ENCODE results near the gene INVS.

Gene INVS

GRCh38 chr9:100117316-100117715 is 18.3 kb downstream of the INVS start (continued):
- TF ChIP-seq TSHZ2 (CRISPR knock-in tag; IDR thresholded peaks at IDR 0.05) (no peak), SNAI2 (CRISPR knock-in tag; IDR thresholded peaks at IDR 0.05) (no peak), ARNTL (CRISPR knock-in tag; IDR thresholded peaks at IDR 0.05; ENCODE audit: borderline replicate concordance, low read depth) (no peak), TCF4 (CRISPR knock-in tag; IDR thresholded peaks at IDR 0.05; ENCODE audit: borderline replicate concordance) (no peak), ESRRG (CRISPR knock-in tag; IDR thresholded peaks at IDR 0.05) (no peak)

DNA sequence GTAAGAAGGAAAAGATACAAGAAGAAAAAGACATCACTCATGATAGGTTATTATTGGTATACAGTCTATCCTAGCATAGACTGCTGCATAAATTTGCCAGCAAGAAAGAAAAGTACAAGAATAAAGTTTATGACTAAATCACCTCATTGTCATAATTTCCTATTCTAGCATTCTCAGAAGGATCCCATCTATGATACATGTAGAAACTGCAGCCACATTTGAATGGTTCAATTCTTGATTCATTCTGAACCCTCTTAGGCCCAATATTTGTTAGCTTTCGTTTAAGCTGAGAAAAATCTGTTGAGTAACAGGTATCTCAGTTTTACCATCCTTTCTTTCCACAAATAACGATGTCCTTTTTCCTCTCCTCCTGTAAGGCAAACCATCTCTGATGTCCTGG is 21.2 kb downstream of the INVS start:
- no peak for TF ChIP-seq ZNF565 (CRISPR knock-in tag; conservative IDR thresholded peaks at IDR 0.05; ENCODE audit: low read depth)
- TF ChIP-seq BACH2 (CRISPR knock-in tag; IDR thresholded peaks at IDR 0.05; ENCODE audit: borderline replicate concordance), result no peak
- TF ChIP-seq RARB (CRISPR knock-in tag; IDR thresholded peaks at IDR 0.05), result no peak
- no peak for TF ChIP-seq ZNF70 (CRISPR knock-in tag; IDR thresholded peaks at IDR 0.05)
- TF ChIP-seq CREB5 (CRISPR knock-in tag; IDR thresholded peaks at IDR 0.05; ENCODE audit: low read depth), result no peak
- TF ChIP-seq CSRNP3 (CRISPR knock-in tag; IDR thresholded peaks at IDR 0.05), result no peak
- TF ChIP-seq, protein P1, sequence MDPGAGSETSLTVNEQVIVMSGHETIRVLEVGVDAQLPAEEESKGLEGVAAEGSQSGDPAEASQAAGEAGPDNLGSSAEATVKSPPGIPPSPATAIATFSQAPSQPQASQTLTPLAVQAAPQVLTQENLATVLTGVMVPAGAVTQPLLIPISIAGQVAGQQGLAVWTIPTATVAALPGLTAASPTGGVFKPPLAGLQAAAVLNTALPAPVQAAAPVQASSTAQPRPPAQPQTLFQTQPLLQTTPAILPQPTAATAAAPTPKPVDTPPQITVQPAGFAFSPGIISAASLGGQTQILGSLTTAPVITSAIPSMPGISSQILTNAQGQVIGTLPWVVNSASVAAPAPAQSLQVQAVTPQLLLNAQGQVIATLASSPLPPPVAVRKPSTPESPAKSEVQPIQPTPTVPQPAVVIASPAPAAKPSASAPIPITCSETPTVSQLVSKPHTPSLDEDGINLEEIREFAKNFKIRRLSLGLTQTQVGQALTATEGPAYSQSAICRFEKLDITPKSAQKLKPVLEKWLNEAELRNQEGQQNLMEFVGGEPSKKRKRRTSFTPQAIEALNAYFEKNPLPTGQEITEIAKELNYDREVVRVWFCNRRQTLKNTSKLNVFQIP (CRISPR knock-in tag; IDR thresholded peaks at IDR 0.05; ENCODE audit: borderline replicate concordance, low read depth), result no peak
- no peak for TF ChIP-seq ISL1 (CRISPR knock-in tag; IDR thresholded peaks at IDR 0.05)
- no peak for TF ChIP-seq ZFP30 (CRISPR knock-in tag; IDR thresholded peaks at IDR 0.05)
- no peak for TF ChIP-seq ZNF8 (CRISPR knock-in tag; IDR thresholded peaks at IDR 0.05)
- no peak for TF ChIP-seq TSHZ2 (CRISPR knock-in tag; IDR thresholded peaks at IDR 0.05)
- TF ChIP-seq PATZ1 (CRISPR knock-in tag; IDR thresholded peaks at IDR 0.05; ENCODE audit: borderline replicate concordance), result no peak
- no peak for TF ChIP-seq GLIS3 (CRISPR knock-in tag; IDR thresholded peaks at IDR 0.05)
- TF ChIP-seq CSDC2 (CRISPR knock-in tag; IDR thresholded peaks at IDR 0.05), result no peak
- no peak for TF ChIP-seq ESRRG (CRISPR knock-in tag; IDR thresholded peaks at IDR 0.05)
- ATAC-seq, result no peak

- no peak for ATAC-seq
- TF ChIP-seq CSDC2 (CRISPR knock-in tag; IDR thresholded peaks at IDR 0.05), result no peak
- no peak for TF ChIP-seq OSR1 (CRISPR knock-in tag; IDR thresholded peaks at IDR 0.05)
- no peak for TF ChIP-seq ZNF565 (CRISPR knock-in tag; conservative IDR thresholded peaks at IDR 0.05; ENCODE audit: low read depth)
- TF ChIP-seq, protein P1 (CRISPR knock-in tag; IDR thresholded peaks at IDR 0.05; ENCODE audit: borderline replicate concordance, low read depth), result no peak
- TF ChIP-seq ZFP3 (CRISPR knock-in tag; IDR thresholded peaks at IDR 0.05), result no peak
- no peak for TF ChIP-seq ESRRG (CRISPR knock-in tag; IDR thresholded peaks at IDR 0.05)
- TF ChIP-seq CSRNP3 (CRISPR knock-in tag; IDR thresholded peaks at IDR 0.05), result no peak
- no peak for TF ChIP-seq PPARA (CRISPR knock-in tag; IDR thresholded peaks at IDR 0.05; ENCODE audit: borderline replicate concordance)
- no peak for TF ChIP-seq RARB (CRISPR knock-in tag; IDR thresholded peaks at IDR 0.05)
- TF ChIP-seq ZNF8 (CRISPR knock-in tag; IDR thresholded peaks at IDR 0.05), result no peak
- no peak for TF ChIP-seq TOX (CRISPR knock-in tag; IDR thresholded peaks at IDR 0.05; ENCODE audit: borderline replicate concordance)
Measured at GRCh38 chr9:100125236-100125635, 26.2 kb downstream of the INVS start.

Data from SK-N-SH treated with all-trans-retinoic acid at 6 μM for 48 hours (cell line).